Tibial nerve (tissue), 4 donors: ENCODE measurements around the gene GRB10. TPM values are rescaled to one million over a fixed set of nuclear protein-coding genes. Genes with fewer than 3 reads are reported as not detected.

Experiments used
- DNase-seq, 2 donors: peaks; one replicate each; pipeline ENCODE4 v3.0.0-alpha.2; 2019; ENCODE audit warnings: low spot score in 2 of 2
- H3K27ac ChIP-seq, 4 donors: fragments of 200-600 bp; sonication (generic) in 3 of 4; one replicate each; pipeline ENCODE4 v1.5.1; 2017 to 2019; ENCODE audit warnings: mild to moderate bottlenecking in 1 of 4
- H3K27me3 ChIP-seq, 2 donors: fragments of 200-600 bp; sonication (generic) in 1 of 2; one replicate each; pipeline versions ENCODE4 v1.5.1 to v1.6.0; 2017 to 2019
- H3K36me3 ChIP-seq, 3 donors: fragments of 200-600 bp; sonication (generic); one replicate each; pipeline ENCODE4 v1.5.1; 2018 to 2019
- H3K4me1 ChIP-seq, 4 donors: fragments of 200-600 bp; sonication (generic) in 3 of 4; one replicate each; pipeline ENCODE4 v1.5.1; 2017 to 2019
- H3K4me3 ChIP-seq, 4 donors: fragments of 200-600 bp; sonication (generic) in 3 of 4; one replicate each; pipeline ENCODE4 v1.5.1; 2017 to 2019; ENCODE audit warnings: mild to moderate bottlenecking in 1 of 4, moderate library complexity in 1 of 4
- H3K9me3 ChIP-seq, 4 donors: fragments of 200-600 bp; sonication (generic) in 3 of 4; one replicate each; pipeline ENCODE4 v1.5.1; 2017 to 2019
- CTCF ChIP-seq, 5 experiments: fragments of 200-600 bp in 3 of 5; fragments of 450-650 bp in 2 of 5; sonication (generic) in 3 of 5; IDR thresholded peaks; one replicate each; pipeline ENCODE4 v1.5.1; 2016 to 2019; ENCODE audit warnings: antibody characterized with exemption in 5 of 5, mild to moderate bottlenecking in 3 of 5, moderate library complexity in 2 of 5
- EP300 ChIP-seq, 2 donors: sonication (generic); formaldehyde crosslinking; IDR thresholded peaks; one replicate each; pipeline ENCODE4 v1.6.1; 2017; ENCODE audit warnings: antibody characterized with exemption in 2 of 2, mild to moderate bottlenecking in 1 of 2
- POLR2A ChIP-seq, 2 donors: fragments of 450-650 bp; IDR thresholded peaks; one replicate each; pipeline ENCODE4 v1.6.1; 2017; ENCODE audit warnings: antibody characterized with exemption in 2 of 2, mild to moderate bottlenecking in 2 of 2, moderate library complexity in 2 of 2
- WGBS, 2 donors: methylation state at CpG; one replicate each; pipeline ENCODE4 v1.1.5; 2018; 5-methylcytosine and 5-hydroxymethylcytosine counted together
- total RNA-seq, 4 donors: library from RNA; depleted of rRNA; stranded (reverse); fragments of >200 nt; gene quantifications; one replicate each; pipeline ENCODE4 v1.1.0, GENCODE V29; 2016

The GRB10 gene
- total RNA-seq, 4 donors from 2014 or later = 34.1 to 73.9 (median 56.0) TPM

GRCh38 chr7:50803359-50804337 lies 21.0 kb upstream of the GRB10 start:
- 75 to 85% methylated on average over 5 of the region's 5 CpGs for WGBS, 2 donors
- no peak overlapping the region for H3K27ac ChIP-seq
- H3K27me3 ChIP-seq = no peaks in the 10 kb centered on the region
- no peaks in the 10 kb centered on the region for H3K36me3 ChIP-seq
- no peaks in the 10 kb centered on the region for H3K4me1 ChIP-seq
- H3K4me3 ChIP-seq = no peak overlapping the region
- no peak for DNase-seq
- no peaks in the 10 kb centered on the region for H3K9me3 ChIP-seq
- TF ChIP-seq EP300 (IDR thresholded peaks at IDR 0.05) = no peak
- TF ChIP-seq CTCF (IDR thresholded peaks at IDR 0.05) = no peak
- no peak for TF ChIP-seq POLR2A (IDR thresholded peaks at IDR 0.05)

GRCh38 chr7:50801907-50802306 lies 19.2 kb upstream of the GRB10 start:
- Histone ChIP-seq H3K4me1 (no peaks in the 10 kb centered on the region), H3K27ac (no peak overlapping the region), H3K4me3 (no peak overlapping the region), H3K36me3 (no peaks in the 10 kb centered on the region), H3K9me3 (peaks cover 0 to 7% (median 0%) of the 10 kb centered on the region in 4 donors), H3K27me3 (no peaks in the 10 kb centered on the region)
- no peak for DNase-seq
- TF ChIP-seq POLR2A (IDR thresholded peaks at IDR 0.05) (no peak), CTCF (IDR thresholded peaks at IDR 0.05) (no peak), EP300 (IDR thresholded peaks at IDR 0.05) (no peak)
- 85 to 92% methylated on average over 1 of the region's 1 CpG for WGBS, 2 donors

GRCh38 chr7:50799873-50800272 lies 17.2 kb upstream of the GRB10 start:
- H3K4me1 ChIP-seq = no peaks in the 10 kb centered on the region
- no peak for TF ChIP-seq CTCF (IDR thresholded peaks at IDR 0.05)
- no peak for TF ChIP-seq POLR2A (IDR thresholded peaks at IDR 0.05)
- no peak for TF ChIP-seq EP300 (IDR thresholded peaks at IDR 0.05)
- no peaks in the 10 kb centered on the region for H3K27me3 ChIP-seq
- H3K4me3 ChIP-seq = no peak overlapping the region
- WGBS, 2 donors = 71 to 73% methylated on average over 7 to 8 of the region's 8 CpGs
- DNase-seq = no peak
- no peaks in the 10 kb centered on the region for H3K36me3 ChIP-seq
- H3K9me3 ChIP-seq = peaks cover 0 to 7% (median 0%) of the 10 kb centered on the region in 4 donors
- H3K27ac ChIP-seq = no peak overlapping the region

- Histone ChIP-seq H3K9me3 (peaks cover 0 to 7% (median 0%) of the 10 kb centered on the region in 4 donors), H3K27ac (no peak overlapping the region), H3K4me1 (peaks cover 0 to 6% (median 0%) of the 10 kb centered on the region in 4 donors), H3K4me3 (no peak overlapping the region), H3K36me3 (no peaks in the 10 kb centered on the region), H3K27me3 (no peaks in the 10 kb centered on the region)
- no peak for TF ChIP-seq CTCF (IDR thresholded peaks at IDR 0.05)
- no peak for TF ChIP-seq EP300 (IDR thresholded peaks at IDR 0.05)
- TF ChIP-seq POLR2A (IDR thresholded peaks at IDR 0.05) = no peak
- no peak for DNase-seq
- WGBS, 2 donors = 91 to 92% methylated on average over 2 of the region's 2 CpGs
These were observed 15.4 kb upstream of the GRB10 start for GRCh38 chr7:50798126-50798525.

GRCh38 chr7:50795831-50796230 lies 13.1 kb upstream of the GRB10 start:
- H3K27me3 ChIP-seq = no peaks in the 10 kb centered on the region
- H3K4me3 ChIP-seq = no peak overlapping the region
- DNase-seq = no peak
- peaks cover 0 to 22% (median 0%) of the 10 kb centered on the region in 4 donors for H3K4me1 ChIP-seq
- H3K36me3 ChIP-seq = no peaks in the 10 kb centered on the region
- WGBS, 2 donors = 100% methylated on average over 5 of the region's 5 CpGs
- H3K9me3 ChIP-seq = peaks cover 0 to 7% (median 0%) of the 10 kb centered on the region in 4 donors
- H3K27ac ChIP-seq = no peak overlapping the region
- TF ChIP-seq EP300 (IDR thresholded peaks at IDR 0.05) = no peak
- TF ChIP-seq POLR2A (IDR thresholded peaks at IDR 0.05) = no peak
- TF ChIP-seq CTCF (IDR thresholded peaks at IDR 0.05) = no peak
